H1 (cell line): ENCODE results near the gene TAF1B. TPM values are rescaled to one million over a fixed set of nuclear protein-coding genes. Genes with fewer than 3 reads are reported as not detected.

Experiments
- CTCF ChIA-PET: fragments of 300-600 bp; sonication (Branson Sonifier 250); formaldehyde crosslinking; loops from one replicate; lab custom pipeline; 2021; ENCODE audit not compliant: partially characterized antibody; lab: Charles Lee
- POLR2A ChIA-PET: fragments of 300-600 bp; sonication (Branson Sonifier 250); formaldehyde crosslinking; loops from one replicate; lab custom pipeline; 2021; ENCODE audit warnings: inconsistent platforms; ENCODE audit not compliant: partially characterized antibody; lab: Charles Lee
- DNase-seq, 2 experiments: peaks; one replicate each; pipeline versions ENCODE4 v3.0.0 to v3.0.0-alpha.2; 2010 to 2022; ENCODE audit warnings: low spot score in 2 of 2, low read depth in 1 of 2, mixed read lengths in 1 of 2
- FAIRE-seq: peaks from 2 replicates; lab custom pipeline; 2011; peaks lifted over from hg19 to GRCh38; lab: Jason Lieb, UNC
- H2AFZ ChIP-seq: 2 replicates; pipeline ENCODE4 v1.8.1; 2012; ENCODE audit warnings: low read length, inconsistent platforms
- H2AK5ac ChIP-seq: 2 replicates; pipeline ENCODE4 v1.6.1; 2013; ENCODE audit warnings: low read depth, low read length
- H2BK120ac ChIP-seq: replicated peaks from 2 replicates; pipeline ENCODE3; 2013; ENCODE audit warnings: low read depth, low read length, inconsistent platforms
- H2BK12ac ChIP-seq: 2 replicates; pipeline ENCODE4 v1.6.1; 2013; ENCODE audit warnings: low read depth, low read length
- H2BK15ac ChIP-seq: 2 replicates; pipeline ENCODE4 v1.6.1; 2013; ENCODE audit warnings: low read length
- H2BK20ac ChIP-seq: 2 replicates; pipeline ENCODE4 v1.6.1; 2013; ENCODE audit warnings: low read length
- H2BK5ac ChIP-seq: 2 replicates; pipeline ENCODE4 v1.6.1; 2013; ENCODE audit warnings: low read depth, low read length
- H3K14ac ChIP-seq: 2 replicates; pipeline ENCODE4 v1.6.1; 2013; ENCODE audit warnings: inconsistent platforms; ENCODE audit not compliant: insufficient read length
- H3K18ac ChIP-seq: 2 replicates; pipeline ENCODE4 v1.6.1; 2013; ENCODE audit warnings: low read length; ENCODE audit errors: extremely low read depth
- H3K23ac ChIP-seq: 2 replicates; pipeline ENCODE4 v1.6.1; 2013; ENCODE audit warnings: inconsistent platforms; ENCODE audit not compliant: insufficient read length
- H3K23me2 ChIP-seq: 2 replicates; pipeline ENCODE4 v1.6.1; 2013; ENCODE audit warnings: low read depth, low read length
- H3K27ac ChIP-seq: 2 replicates; pipeline ENCODE4 v1.6.1; 2011; ENCODE audit warnings: low read depth, low read length, inconsistent platforms
- H3K27me3 ChIP-seq, 4 experiments: replicated peaks in 1 of 4; 1 replicate in 1 of 4; 2 replicates in 3 of 4; pipeline versions ENCODE4 v1.6.1 to v1.8.1; 2011 to 2013; ENCODE audit warnings: low read length in 3 of 4, mild to moderate bottlenecking in 3 of 4, inconsistent platforms in 2 of 4, mixed read lengths in 2 of 4, moderate library complexity in 1 of 4; ENCODE audit not compliant: control insufficient read depth in 3 of 4, insufficient read depth in 3 of 4; ENCODE audit errors: extremely low read depth in 1 of 4
- H3K36me3 ChIP-seq, 4 experiments: 2 replicates each; pipeline versions ENCODE4 v1.6.1 to v1.8.1; 2011 to 2013; ENCODE audit warnings: mild to moderate bottlenecking in 4 of 4, low read length in 3 of 4, moderate library complexity in 2 of 4, control low read depth in 1 of 4, inconsistent platforms in 1 of 4; ENCODE audit not compliant: insufficient read depth in 4 of 4, control insufficient read depth in 2 of 4
- H3K4ac ChIP-seq: replicated peaks from 2 replicates; pipeline ENCODE3; 2013; ENCODE audit warnings: low read length, low read depth, mixed read lengths, inconsistent platforms; ENCODE audit not compliant: insufficient read length
- H3K4me1 ChIP-seq, 4 experiments: replicated peaks in 1 of 4; 1 replicate in 1 of 4; 2 replicates in 3 of 4; pipeline versions ENCODE4 v1.6.1 to v1.8.1; 2011 to 2013; ENCODE audit warnings: low read length in 3 of 4, inconsistent platforms in 2 of 4, mixed read lengths in 1 of 4; ENCODE audit not compliant: insufficient read depth in 4 of 4, control insufficient read depth in 3 of 4
- H3K4me2 ChIP-seq, 2 experiments: 2 replicates each; pipeline versions ENCODE4 v1.6.1 to v1.8.1; 2011 to 2013; ENCODE audit warnings: low read depth in 2 of 2, low read length in 2 of 2, control low read depth in 1 of 2, inconsistent platforms in 1 of 2, mild to moderate bottlenecking in 1 of 2; ENCODE audit not compliant: insufficient read depth in 1 of 2
- H3K4me3 ChIP-seq, 4 experiments: fragments of 200-600, 300-600 bp in 1 of 4; sonication (generic), shearing (Covaris generic), sonication (Bioruptor Twin) in 1 of 4; 2 replicates each; pipeline versions ENCODE4 v1.5.1 to v1.8.1; 2011 to 2016; ENCODE audit warnings: low read length in 4 of 4, low read depth in 3 of 4, control low read depth in 2 of 4, inconsistent platforms in 2 of 4, mild to moderate bottlenecking in 2 of 4, mixed read lengths in 1 of 4, moderate library complexity in 1 of 4; ENCODE audit not compliant: insufficient read depth in 2 of 4; ENCODE audit errors: extremely low read depth in 1 of 4
- H3K56ac ChIP-seq: replicated peaks from 2 replicates; pipeline ENCODE3; 2013; ENCODE audit warnings: low read depth, mild to moderate bottlenecking, mixed read lengths, low read length, inconsistent platforms; ENCODE audit not compliant: insufficient read length
- H3K79me1 ChIP-seq: 2 replicates; pipeline ENCODE4 v1.6.1; 2013; ENCODE audit warnings: low read depth, low read length, control low read depth
- H3K79me2 ChIP-seq, 2 experiments: 2 replicates each; pipeline versions ENCODE4 v1.6.1 to v1.8.1; 2012 to 2013; ENCODE audit warnings: low read length in 2 of 2, mild to moderate bottlenecking in 2 of 2, inconsistent platforms in 1 of 2; ENCODE audit not compliant: insufficient read depth in 2 of 2, control insufficient read depth in 1 of 2
- H3K9ac ChIP-seq, 4 experiments: replicated peaks in 1 of 4; 1 replicate in 1 of 4; 2 replicates in 3 of 4; pipeline versions ENCODE4 v1.6.1 to v1.8.1; 2011 to 2013; ENCODE audit warnings: low read depth in 3 of 4, low read length in 3 of 4, control low read depth in 2 of 4, mild to moderate bottlenecking in 2 of 4, moderate library complexity in 2 of 4, inconsistent platforms in 1 of 4; ENCODE audit errors: extremely low read depth in 1 of 4
- H3K9me3 ChIP-seq, 2 experiments: 2 replicates each; pipeline versions ENCODE4 v1.6.1 to v1.8.1; 2012 to 2013; ENCODE audit warnings: mild to moderate bottlenecking in 2 of 2, moderate library complexity in 2 of 2, control low read depth in 1 of 2, inconsistent platforms in 1 of 2, low read depth in 1 of 2, low read length in 1 of 2, mixed read lengths in 1 of 2; ENCODE audit not compliant: insufficient read depth in 2 of 2
- H4K20me1 ChIP-seq, 2 experiments: replicated peaks in 1 of 2; 2 replicates each; pipeline versions ENCODE3 to v1.8.1; 2011 to 2013; ENCODE audit warnings: inconsistent platforms in 2 of 2, low read length in 2 of 2, mild to moderate bottlenecking in 1 of 2; ENCODE audit not compliant: insufficient read depth in 2 of 2, control insufficient read depth in 1 of 2
- H4K5ac ChIP-seq: 2 replicates; pipeline ENCODE4 v1.6.1; 2013; ENCODE audit warnings: low read length, low read depth, mixed read lengths, inconsistent platforms; ENCODE audit not compliant: insufficient read length
- H4K8ac ChIP-seq: 2 replicates; pipeline ENCODE4 v1.8.0; 2013; ENCODE audit warnings: mild to moderate bottlenecking, moderate library complexity, low read length, inconsistent platforms; ENCODE audit not compliant: insufficient read depth; ENCODE audit errors: extremely low read depth
- H4K91ac ChIP-seq: replicated peaks from 2 replicates; pipeline ENCODE3; 2013; ENCODE audit warnings: low read length, mixed read lengths, inconsistent platforms; ENCODE audit not compliant: insufficient read length
- CBX8 ChIP-seq: fragments of 300-800, 300-1000 bp; sonication (generic); IDR thresholded peaks from 2 replicates; pipeline ENCODE4 v1.7.1; 2016; ENCODE audit warnings: low read depth, low read length, borderline replicate concordance
- KDM5A ChIP-seq: fragments of 200-600 bp; IDR thresholded peaks from 2 replicates; pipeline ENCODE4 v1.7.1; 2012; ENCODE audit warnings: mild to moderate bottlenecking, low read length, inconsistent platforms, mixed read lengths
- RXRA ChIP-seq: IDR thresholded peaks from 2 replicates; pipeline ENCODE4 v1.6.1; 2011; ENCODE audit warnings: low read depth, mild to moderate bottlenecking, low read length, moderate library complexity; ENCODE audit not compliant: insufficient read depth
- SIRT6 ChIP-seq: IDR thresholded peaks from one replicate; pipeline ENCODE4 v1.7.1; 2012; ENCODE audit warnings: low read length, inconsistent platforms
- SP2 ChIP-seq: IDR thresholded peaks from 2 replicates; pipeline ENCODE4 v1.6.1; 2012; ENCODE audit warnings: mild to moderate bottlenecking, low read length, inconsistent platforms
- USF2 ChIP-seq: IDR thresholded peaks from 2 replicates; pipeline ENCODE4 v1.6.1; 2011; ENCODE audit warnings: low read length, improper control_type of control experiment
- WGBS, 2 experiments: shearing (Covaris generic) in 1 of 2; methylation state at CpG; one replicate each; pipeline versions ENCODE4 v1.1.6 to v1.1.7; 2013 to 2015; ENCODE audit warnings: low lambda C conversion rate in 2 of 2, mixed read lengths in 2 of 2, inconsistent platforms in 1 of 2, low coverage in 1 of 2, missing lambda C conversion rate in 1 of 2; ENCODE audit not compliant: insufficient replicate concordance in 2 of 2, insufficient coverage in 1 of 2, insufficient read length in 1 of 2; ENCODE audit errors: extremely low coverage in 1 of 2, missing lambda C conversion rate in 1 of 2; 5-methylcytosine and 5-hydroxymethylcytosine counted together
- polyA plus RNA-seq, 7 experiments: library from polyadenylated mRNA; depleted of rRNA in 3 of 7; stranded (reverse) in 5 of 7; unstranded in 2 of 7; fragments of >200 nt in 5 of 7; fragments of 200-250 nt in 2 of 7; gene quantifications; 1 replicate in 5 of 7; 2 replicates in 1 of 7; 4 replicates in 1 of 7; pipeline versions ENCODE4 v1.2.1 to v1.2.3, GENCODE V29; 2011 to 2013; ENCODE audit warnings: missing spikeins in 2 of 7, mixed read lengths in 2 of 7
- total RNA-seq: library from RNA; stranded (reverse); fragmentation: NEBNext Ultra II Directional; extraction: Animal tissue kit (Norgen Biotek cat#: 25700); gene quantifications from 2 replicates; pipeline ENCODE4 v1.2.1, GENCODE V29; 2021

TAF1B gene
- total and polyA plus RNA-seq, 2 of the 8 experiments (the other 6 are each of a cell fraction or from before 2014, with no cell fraction given): 6.6 to 25.2 TPM

GRCh38 chr2:9808334-9809063 is 34.8 kb upstream of the TAF1B start:
- H3K23ac ChIP-seq: no peak overlapping the region
- no peak overlapping the region for H3K18ac ChIP-seq
- POLR2A ChIA-PET: no interaction called here
- H3K4me1 ChIP-seq: no peaks in the 10 kb centered on the region
- WGBS, 2 experiments: 95% methylated on average over 13 of the region's 19 CpGs; no CpG with 5 or more reads in 1 of the 2 experiments
- H3K27me3 ChIP-seq: no peaks in the 10 kb centered on the region
- H3K79me1 ChIP-seq: no peaks in the 10 kb centered on the region
- H4K91ac ChIP-seq: no peak overlapping the region
- no peak overlapping the region for H3K4ac ChIP-seq
- TF ChIP-seq USF2: no peak
- TF ChIP-seq SIRT6: no peak
- no peak for TF ChIP-seq CBX8
- TF ChIP-seq SP2: no peak
- TF ChIP-seq KDM5A: no peak
- no peak for TF ChIP-seq RXRA
- TF ChIP-seq, all 59 proteins: peak for 0
- Histone ChIP-seq H2BK120ac (no peak overlapping the region), H3K27ac (no peak overlapping the region), H4K8ac (no peak overlapping the region), H3K4me2 (no peak overlapping the region), H3K9ac (no peak overlapping the region), H3K9me3 (no peaks in the 10 kb centered on the region), H2BK5ac (peak overlapping the region; percentile 13; the same call in 1 of the 2 replicates), H2AK5ac (no peak overlapping the region), H2BK20ac (no peak overlapping the region), H4K20me1 (no peaks in the 10 kb centered on the region), H3K14ac (no peak overlapping the region), H4K5ac (no peak overlapping the region), H3K23me2 (peaks cover 3% of the 10 kb centered on the region; the same call in 1 of the 2 replicates), H3K56ac (no peak overlapping the region), H3K4me3 (no peak overlapping the region), H2BK15ac (no peak overlapping the region), H2BK12ac (no peak overlapping the region), H3K79me2 (no peaks in the 10 kb centered on the region), H2AFZ (no peak overlapping the region), H3K36me3 (no peaks in the 10 kb centered on the region)
- DNase-seq (no peak), FAIRE-seq (no peak)
- CTCF ChIA-PET: interaction anchor here (0.6 to 3.6 kb wide), 5 partner anchors 9 to 240 kb away, joined by 3 to 18 read pairs (median 5); no protein-coding TSS in a partner anchor
